NCI-H345 treated with DMSO at 0.1 percent for 48 hours (cell line): ENCODE results near the gene ARHGEF3.
A peak's percentile ranks its signal among the peaks of the same experiment; 100 is the strongest.

Source experiments
- DNase-seq: peaks from one replicate; lab custom pipeline; 2025; ENCODE audit not compliant: unreplicated experiment; lab: John Stamatoyannopoulos, UW

The ARHGEF3 gene

DNA sequence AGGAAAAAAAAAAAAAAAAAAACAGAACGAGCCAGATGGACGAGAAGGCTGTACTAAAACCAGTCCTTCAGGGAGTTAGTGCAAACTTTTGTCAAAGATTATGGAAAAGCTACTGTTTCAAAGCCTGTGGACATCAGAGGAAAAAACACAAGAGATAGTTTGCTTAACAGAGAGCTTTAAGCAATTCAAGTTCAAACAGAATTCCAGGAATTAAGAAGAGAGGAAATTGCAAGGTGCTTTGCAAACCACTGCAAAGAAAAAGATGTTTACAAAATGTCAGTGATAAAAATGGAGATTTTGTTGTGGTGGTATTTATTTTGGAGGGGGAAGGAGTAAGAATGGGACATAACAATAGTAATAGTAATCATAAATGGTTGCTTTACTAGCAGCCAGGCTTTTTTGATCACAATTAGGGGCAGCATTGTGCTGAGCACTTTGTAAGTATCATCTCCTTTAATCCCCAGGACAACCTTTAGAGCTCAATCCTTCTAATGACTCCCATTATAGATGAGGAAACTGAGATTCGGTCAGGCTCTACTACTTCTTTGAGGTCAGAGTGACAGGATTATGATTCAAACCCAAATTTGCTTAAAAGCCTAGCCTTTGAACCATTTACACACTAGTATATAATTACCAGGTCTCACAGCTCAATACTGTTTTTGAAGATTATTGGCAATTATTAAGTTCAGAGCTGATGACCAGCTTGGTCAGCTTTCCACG is 22.4 kb upstream of the ARHGEF3 start:
- DNase-seq, result no peak

- DNase-seq, result no peak
Observed at GRCh38 chr3:56823421-56823926, 21.7 kb upstream of the ARHGEF3 start.

- DNase-seq, result no peak
Observed at GRCh38 chr3:56822501-56822900, 20.8 kb upstream of the ARHGEF3 start.

- DNase-seq, result peak; percentile 18
Observed at GRCh38 chr3:56819016-56819809, 17.5 kb upstream of the ARHGEF3 start.

DNA sequence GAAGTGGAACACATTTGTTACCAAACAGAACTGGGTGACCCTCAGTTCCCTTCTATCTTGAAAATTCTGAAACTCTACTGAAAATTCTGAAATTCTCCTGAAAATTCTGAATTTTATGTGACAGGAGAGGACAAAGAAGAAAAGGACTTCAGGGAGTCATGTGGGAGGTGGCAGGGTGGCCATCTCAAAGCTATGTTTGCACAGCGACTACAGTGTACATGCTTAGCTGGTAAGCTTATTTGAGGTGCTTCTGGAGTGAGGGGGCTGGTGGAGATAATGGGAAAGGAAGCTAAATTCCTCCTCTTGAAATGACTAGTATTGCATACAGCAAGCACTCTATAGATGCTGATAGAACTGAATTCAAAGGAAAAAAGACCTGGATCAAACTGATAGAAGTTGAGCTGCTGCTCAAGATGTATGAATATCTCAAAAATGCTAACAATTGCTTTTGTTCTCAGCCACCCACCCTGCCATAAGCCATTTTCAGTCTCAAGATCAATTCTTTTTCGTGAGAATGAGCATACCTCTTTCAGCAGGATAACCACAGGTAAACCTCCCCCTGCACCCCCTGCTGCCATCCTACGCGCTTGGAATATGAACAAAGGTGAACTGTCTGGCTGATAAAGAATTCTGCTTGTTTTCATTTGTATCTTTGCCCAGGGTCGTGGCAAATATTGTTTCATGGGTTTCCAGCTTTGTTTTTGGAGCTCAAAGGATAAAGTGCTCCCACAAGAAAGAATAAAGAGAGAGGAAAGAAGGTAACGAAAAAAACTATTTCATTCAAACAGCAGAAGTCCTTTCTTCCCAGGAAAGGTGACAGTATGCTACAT is 16.6 kb upstream of the ARHGEF3 start:
- no peak for DNase-seq

- no peak for DNase-seq
Observed at GRCh38 chr3:56817646-56818045, 15.9 kb upstream of the ARHGEF3 start.

GRCh38 chr3:56816061-56816460 is 14.3 kb upstream of the ARHGEF3 start:
- no peak for DNase-seq

DNA sequence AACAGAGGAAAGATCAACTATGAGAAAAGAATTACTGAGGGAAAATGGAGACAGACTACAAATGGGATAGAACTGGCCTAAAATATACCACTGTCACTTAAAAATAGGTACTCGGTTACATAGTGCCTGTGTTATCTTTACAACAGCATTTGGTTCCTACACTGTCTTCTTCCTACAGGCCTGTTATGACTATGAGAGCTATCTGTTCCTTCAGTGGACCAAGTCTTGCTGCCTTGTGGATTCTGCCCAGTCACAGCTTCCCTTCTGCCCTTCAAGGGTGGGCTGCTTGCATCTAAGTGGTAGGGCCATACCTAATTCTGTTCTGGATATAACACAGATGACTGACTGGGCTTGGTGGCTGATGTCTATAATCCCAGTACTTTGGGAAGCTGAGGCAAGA is 13.8 kb upstream of the ARHGEF3 start:
- no peak for DNase-seq

- DNase-seq, result no peak
Observed at GRCh38 chr3:56813653-56813960, 11.9 kb upstream of the ARHGEF3 start.

GRCh38 chr3:56812754-56813652 is 11.3 kb upstream of the ARHGEF3 start:
- no peak for DNase-seq

DNA sequence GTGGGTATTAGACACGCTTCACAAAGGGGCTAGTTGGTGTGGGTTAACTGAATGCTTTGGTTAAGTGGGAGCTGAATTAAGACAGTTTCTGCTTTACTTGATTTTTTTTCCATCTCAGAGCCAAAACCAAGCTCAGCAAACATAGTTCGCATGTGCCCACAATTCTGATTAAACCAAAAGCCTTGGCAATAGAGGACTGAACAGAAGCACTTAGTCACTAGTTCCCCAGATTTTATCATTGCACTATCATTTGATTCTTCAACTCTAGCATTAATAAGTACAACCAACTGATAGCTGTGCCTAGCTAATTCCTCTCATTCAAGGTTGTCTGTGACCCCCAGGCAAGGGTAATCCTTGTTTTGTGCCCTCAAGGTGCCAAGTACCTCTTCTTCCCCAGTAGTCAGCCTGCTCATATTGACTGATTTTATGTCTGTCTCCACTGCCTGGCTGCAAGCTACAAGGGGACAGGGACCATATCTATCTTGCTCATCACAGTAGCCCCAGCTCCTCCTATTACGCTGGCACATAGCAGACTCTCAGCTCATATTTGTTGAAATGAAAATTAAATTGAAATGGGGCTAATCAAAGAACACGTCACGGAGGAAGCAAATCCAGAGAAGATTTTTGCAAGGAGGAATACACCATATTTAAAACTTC is 9.9 kb upstream of the ARHGEF3 start:
- DNase-seq, result no peak

GRCh38 chr3:56810577-56811545 is 9.1 kb upstream of the ARHGEF3 start:
- DNase-seq, result no peak

DNA sequence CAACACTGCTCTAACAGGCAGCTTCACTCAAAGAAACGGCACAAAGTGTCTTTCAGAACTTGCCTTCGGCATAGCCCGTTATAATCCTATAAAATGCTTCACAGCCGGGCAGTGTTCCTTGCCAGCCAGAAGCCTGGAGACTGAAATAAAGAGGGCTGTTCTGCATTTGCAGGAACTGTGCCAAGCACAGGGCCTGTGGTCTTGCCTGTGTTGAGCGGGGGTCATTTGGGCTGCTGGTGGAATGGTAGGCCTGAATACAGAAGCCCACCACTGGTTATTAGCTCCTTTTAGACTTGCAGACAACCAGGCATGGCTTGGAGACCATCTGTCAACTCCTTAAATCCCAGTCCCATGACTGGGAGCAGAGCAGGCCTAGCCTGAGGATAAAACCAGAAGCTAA is 4.7 kb upstream of the ARHGEF3 start:
- no peak for DNase-seq

DNA sequence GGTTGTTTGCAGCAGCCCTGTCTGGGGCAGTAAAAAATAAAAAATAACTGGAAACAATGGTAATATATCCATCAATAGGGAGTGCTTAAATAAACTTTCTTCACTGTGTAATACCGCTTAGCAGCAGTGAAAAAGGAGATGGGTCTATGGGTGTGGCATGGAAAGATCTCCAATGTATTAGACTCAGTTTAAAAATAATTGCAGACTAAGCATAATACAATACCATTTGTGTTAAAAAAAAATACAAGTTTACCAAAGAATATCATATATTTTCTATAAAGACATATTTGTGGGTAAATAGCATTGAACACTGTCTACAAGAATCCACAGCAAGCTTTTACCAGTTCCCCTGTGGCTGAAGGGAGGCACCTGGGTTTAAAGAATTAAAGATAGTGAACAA is 1.0 kb upstream of the ARHGEF3 start:
- DNase-seq, result no peak

DNA sequence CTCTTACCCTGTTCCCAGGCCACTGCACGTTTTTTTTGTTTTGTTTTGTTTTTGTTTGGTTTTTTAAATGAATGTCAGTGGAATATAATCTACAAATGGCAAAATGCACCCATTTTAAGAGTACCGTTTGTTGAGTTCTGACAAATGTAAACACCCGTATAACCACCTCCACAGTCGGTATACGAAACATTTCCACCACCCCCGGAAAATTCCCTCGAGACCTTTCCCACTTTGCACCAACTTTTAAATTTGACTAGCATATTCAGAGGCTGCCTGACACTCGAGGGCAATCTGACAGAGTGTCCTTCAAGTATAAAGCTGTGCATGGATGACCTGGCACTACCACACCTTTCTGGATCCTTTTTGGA is 613 bp upstream of the ARHGEF3 start:
- no peak for DNase-seq

DNA sequence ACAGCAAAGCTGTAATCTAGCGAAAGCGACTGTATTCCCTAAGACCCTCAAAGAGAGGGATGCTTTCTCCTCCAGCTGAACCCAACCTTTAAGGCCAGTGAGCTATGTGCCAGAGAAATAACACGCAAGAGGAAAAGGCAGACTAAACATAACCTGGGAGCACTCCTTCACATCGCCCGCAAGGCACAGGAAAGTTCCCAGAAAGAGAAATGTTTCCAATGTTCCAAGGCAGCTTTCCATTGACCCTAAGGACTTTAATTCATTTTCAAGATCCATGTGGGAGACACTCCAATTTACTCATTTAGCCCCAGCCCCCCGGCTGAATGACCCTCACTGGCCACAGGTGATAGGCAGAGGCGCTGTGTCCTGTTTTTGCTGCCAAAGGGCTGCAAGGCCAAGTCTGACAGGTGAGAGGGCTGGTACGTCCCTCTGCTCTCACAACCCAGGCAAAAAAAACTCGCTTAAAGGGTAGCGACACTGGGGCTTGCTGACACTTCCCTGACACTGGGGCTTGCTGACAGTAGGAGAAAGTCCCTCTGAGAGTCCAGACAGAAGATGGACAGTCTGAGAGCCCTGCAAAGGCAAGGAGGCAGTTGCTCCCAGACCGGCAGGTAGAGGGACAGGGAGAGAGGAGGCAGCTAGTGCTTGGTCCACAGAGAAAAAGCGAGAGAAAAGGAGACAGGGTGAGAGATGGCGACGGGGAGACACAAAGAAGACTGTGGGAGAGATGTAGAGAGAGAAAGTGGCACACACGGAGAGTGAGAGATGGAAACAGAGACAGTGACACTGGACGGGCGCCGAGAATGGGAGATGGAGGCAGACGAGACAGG is 702 bp downstream of the ARHGEF3 start:
- no peak for DNase-seq

DNA sequence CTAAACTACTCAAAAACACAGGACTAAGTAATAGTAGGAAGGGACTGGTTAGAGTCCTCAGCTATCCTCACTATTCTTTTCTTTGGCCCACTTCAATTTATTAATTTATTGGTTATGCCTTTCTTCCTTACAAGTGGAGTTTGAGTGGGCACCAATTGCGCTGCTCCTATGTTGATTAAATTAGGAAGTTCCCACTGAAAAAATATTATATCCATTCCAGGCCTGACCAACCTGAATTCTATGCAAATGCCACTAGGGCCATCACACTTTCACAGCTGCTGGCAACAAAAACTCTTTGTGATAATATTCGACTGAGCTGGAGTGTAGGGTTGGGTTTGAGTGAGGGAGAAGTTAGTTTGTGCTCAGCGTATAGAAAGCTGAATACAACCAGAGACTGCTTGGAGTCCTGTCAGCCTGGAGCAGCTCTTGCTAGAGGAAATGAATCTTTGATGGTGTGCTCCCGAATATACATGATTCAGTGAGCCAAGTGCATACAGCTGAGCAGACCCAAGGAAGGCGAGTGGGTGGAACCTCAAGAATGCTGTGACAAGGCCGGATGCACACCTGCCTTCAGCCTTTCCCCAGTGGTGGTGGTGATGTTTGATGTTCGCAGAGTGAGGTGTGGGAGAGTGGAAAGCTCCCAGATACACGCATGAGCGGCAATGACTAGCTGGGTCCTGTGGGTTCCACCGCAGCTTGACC is 1.5 kb downstream of the ARHGEF3 start:
- DNase-seq, result peak; percentile 25
